MM.1S (cell line): ENCODE data around the gene LTN1.
A peak's percentile ranks its signal among the peaks of the same experiment; 100 is the strongest.

ENCODE experiments used
- DNase-seq: peaks from one replicate; pipeline ENCODE4 v3.0.0-alpha.2; 2015
- H2AFZ ChIP-seq: fragments of 300-600 bp; sonication (generic); 2 replicates; pipeline ENCODE4 v1.6.0; 2016; ENCODE audit warnings: antibody characterized with exemption, low read length
- H3F3A ChIP-seq: fragments of 300-600 bp; sonication (generic); 2 replicates; pipeline ENCODE4 v1.6.1; 2016; ENCODE audit warnings: mild to moderate bottlenecking, antibody characterized with exemption, low read length, moderate library complexity, mixed read lengths; ENCODE audit not compliant: insufficient read depth
- H3K27ac ChIP-seq: fragments of 300-600 bp; sonication (generic); 2 replicates; pipeline ENCODE4 v1.5.1; 2016; ENCODE audit warnings: mild to moderate bottlenecking, low read length
- H3K27me3 ChIP-seq: fragments of 300-600 bp; sonication (generic); replicated peaks from 2 replicates; pipeline ENCODE4 v1.6.0; 2016; ENCODE audit warnings: low read length; ENCODE audit not compliant: insufficient read depth
- H3K36me3 ChIP-seq: fragments of 300-600 bp; sonication (generic); replicated peaks from 2 replicates; pipeline ENCODE4 v1.6.1; 2016; ENCODE audit warnings: mild to moderate bottlenecking, low read length, mixed read lengths; ENCODE audit not compliant: insufficient read depth
- H3K4me1 ChIP-seq: fragments of 300-600 bp; sonication (generic); 2 replicates; pipeline ENCODE4 v1.6.1; 2016; ENCODE audit warnings: low read length, mixed read lengths
- H3K4me2 ChIP-seq: fragments of 300-600 bp; sonication (generic); 2 replicates; pipeline ENCODE4 v1.6.0; 2016; ENCODE audit warnings: low read depth, low read length
- H3K4me3 ChIP-seq: fragments of 300-600 bp; sonication (generic); 2 replicates; pipeline ENCODE4 v1.5.1; 2016; ENCODE audit warnings: low read length, mixed read lengths
- H3K79me2 ChIP-seq: fragments of 300-600 bp; sonication (generic); 2 replicates; pipeline ENCODE4 v1.6.1; 2016; ENCODE audit warnings: mixed run types, low read length, mixed read lengths
- H3K9ac ChIP-seq: fragments of 300-600 bp; sonication (generic); 2 replicates; pipeline ENCODE4 v1.6.1; 2016; ENCODE audit warnings: low read length, mixed read lengths
- H3K9me2 ChIP-seq: fragments of 300-600 bp; sonication (generic); replicated peaks from 2 replicates; pipeline ENCODE4 v1.6.1; 2016; ENCODE audit warnings: mild to moderate bottlenecking, low read length, mixed read lengths; ENCODE audit not compliant: insufficient read depth
- H3K9me3 ChIP-seq: fragments of 300-600 bp; sonication (generic); replicated peaks from 2 replicates; pipeline ENCODE4 v1.6.1; 2016; ENCODE audit warnings: mild to moderate bottlenecking, low read length, mixed read lengths; ENCODE audit not compliant: insufficient read depth
- H4K20me1 ChIP-seq: fragments of 300-600 bp; sonication (generic); 2 replicates; pipeline ENCODE4 v1.6.1; 2016; ENCODE audit warnings: mild to moderate bottlenecking, low read length, moderate library complexity, mixed read lengths; ENCODE audit not compliant: insufficient read depth
- CTCF ChIP-seq: fragments of 300-600 bp; sonication (generic); IDR thresholded peaks from 2 replicates; pipeline ENCODE4 v1.5.1; 2016; ENCODE audit warnings: antibody characterized with exemption, low read length, mixed read lengths
- EZH2 ChIP-seq: fragments of 300-600 bp; sonication (generic); optimal IDR thresholded peaks from 2 replicates; pipeline ENCODE3; 2017; ENCODE audit warnings: low read depth, mild to moderate bottlenecking, antibody characterized with exemption, low read length, mixed read lengths
- EZH2phosphoT487 ChIP-seq: fragments of 300-600 bp; sonication (generic); IDR thresholded peaks from 2 replicates; pipeline ENCODE4 v1.6.1; 2018; ENCODE audit warnings: antibody characterized with exemption, low read length

Gene LTN1

DNA sequence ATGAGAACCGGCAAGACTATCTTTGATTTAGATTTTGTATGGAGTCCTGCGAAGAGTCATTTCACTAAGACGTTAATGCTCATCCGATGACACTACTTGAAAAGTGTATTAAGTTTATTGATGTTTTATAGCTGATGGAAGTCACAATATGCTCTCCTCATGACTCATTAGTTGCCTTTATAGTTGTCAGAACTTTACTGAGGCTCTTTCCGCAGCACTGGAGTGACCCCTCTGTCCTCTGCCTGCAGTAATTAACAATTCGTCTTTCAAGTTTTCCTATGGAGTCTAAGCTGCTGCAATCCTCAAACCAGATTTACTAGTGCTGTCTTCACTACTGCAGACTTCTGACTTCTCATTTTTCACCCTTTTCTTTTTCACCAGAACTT lies 32.6 kb upstream of the LTN1 start:
- peak overlapping the region; percentile 88 for H3K4me2 ChIP-seq
- H2AFZ ChIP-seq, result peak overlapping the region; percentile 82
- peak overlapping the region; percentile 90; the same call in 1 of the 2 replicates for H3K27ac ChIP-seq
- DNase-seq, result no peak
- H3F3A ChIP-seq, result no peaks in the 10 kb centered on the region
- peak overlapping the region; percentile 95 for H3K9ac ChIP-seq
- H3K4me1 ChIP-seq, result peaks cover 6% of the 10 kb centered on the region; the same call in 1 of the 2 replicates
- no peak for TF ChIP-seq EZH2phosphoT487
- no peak for TF ChIP-seq EZH2
- TF ChIP-seq CTCF, result no peak
- no peaks in the 10 kb centered on the region for H3K9me3 ChIP-seq
- peak overlapping the region; percentile 89 for H3K4me3 ChIP-seq
- no peaks in the 10 kb centered on the region; the same call in 1 of the 2 replicates for H3K36me3 ChIP-seq
- H3K9me2 ChIP-seq, result no peaks in the 10 kb centered on the region
- H4K20me1 ChIP-seq, result no peaks in the 10 kb centered on the region; the same call in 1 of the 2 replicates
- peaks cover 51% of the 10 kb centered on the region for H3K79me2 ChIP-seq
- no peaks in the 10 kb centered on the region for H3K27me3 ChIP-seq

DNA sequence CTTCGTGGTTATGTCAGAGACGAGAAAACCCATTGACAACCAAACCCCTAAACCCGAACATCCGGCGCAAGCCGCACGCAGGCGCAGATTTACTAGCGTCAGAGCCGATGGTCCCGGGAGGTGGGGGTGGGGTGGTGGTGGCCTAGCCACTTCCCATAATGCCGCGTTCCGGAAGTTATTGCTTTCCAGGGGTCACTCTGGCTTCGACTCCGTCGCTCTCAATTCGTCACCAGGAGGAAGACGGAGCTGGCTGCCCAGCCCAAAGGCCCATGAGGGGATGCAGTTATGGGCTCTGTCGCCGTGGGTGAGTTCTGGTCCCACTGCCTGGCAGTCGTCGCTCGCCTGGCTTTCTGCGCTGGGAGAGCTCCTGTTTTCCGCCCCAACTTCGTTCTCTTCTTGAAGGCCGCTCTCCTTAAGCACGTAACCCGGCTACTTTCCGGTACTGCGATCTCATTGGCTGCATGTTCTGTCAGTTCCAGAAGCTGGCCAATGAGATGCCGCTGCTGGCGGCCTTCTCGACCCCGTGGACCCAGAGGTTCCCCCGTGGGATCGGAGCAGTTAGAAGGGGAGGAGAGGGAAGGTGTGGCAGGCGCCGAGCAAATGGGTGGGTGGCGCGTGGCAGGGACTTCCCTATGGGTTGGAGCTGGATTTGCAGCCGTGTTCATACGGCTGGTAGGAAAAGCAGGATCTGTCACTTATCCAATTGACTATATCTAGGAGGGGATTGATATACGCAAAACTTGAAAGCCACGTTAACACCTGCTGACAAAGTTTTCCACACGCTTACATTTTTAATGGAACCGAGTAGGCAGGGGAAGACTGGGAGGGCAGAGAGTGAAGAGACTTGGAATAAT lies 32.0 kb upstream of the LTN1 start, which contains the start of gene USP16:
TSS of gene USP16 (plus strand) at position 195 of the 854 bp plus-strand sequence. CDS start 3,246 bp downstream, outside the sequence.
- peak within 1 kb of the TSS; percentile 95 for H2AFZ ChIP-seq
- no peaks in the 10 kb centered on the region for H3K27me3 ChIP-seq
- peak within 1 kb of the TSS; percentile 88 for H3K4me2 ChIP-seq
- peaks cover 6% of the 10 kb centered on the region; the same call in 1 of the 2 replicates for H3K4me1 ChIP-seq
- no peaks in the 10 kb centered on the region for H3K9me2 ChIP-seq
- H3K27ac ChIP-seq, result peak within 1 kb of the TSS; percentile 90
- no peak for TF ChIP-seq EZH2phosphoT487
- TF ChIP-seq EZH2, result no peak
- no peak for TF ChIP-seq CTCF
- no peaks in the 10 kb centered on the region for H3F3A ChIP-seq
- no peaks in the 10 kb centered on the region for H3K9me3 ChIP-seq
- H3K79me2 ChIP-seq, result peaks cover 48% of the 10 kb centered on the region
- no peaks in the 10 kb centered on the region; the same call in 1 of the 2 replicates for H4K20me1 ChIP-seq
- peak; percentile 96 for DNase-seq
- H3K9ac ChIP-seq, result peak within 1 kb of the TSS; percentile 95
- peak within 1 kb of the TSS; percentile 89 for H3K4me3 ChIP-seq
- no peaks in the 10 kb centered on the region; the same call in 1 of the 2 replicates for H3K36me3 ChIP-seq

DNA sequence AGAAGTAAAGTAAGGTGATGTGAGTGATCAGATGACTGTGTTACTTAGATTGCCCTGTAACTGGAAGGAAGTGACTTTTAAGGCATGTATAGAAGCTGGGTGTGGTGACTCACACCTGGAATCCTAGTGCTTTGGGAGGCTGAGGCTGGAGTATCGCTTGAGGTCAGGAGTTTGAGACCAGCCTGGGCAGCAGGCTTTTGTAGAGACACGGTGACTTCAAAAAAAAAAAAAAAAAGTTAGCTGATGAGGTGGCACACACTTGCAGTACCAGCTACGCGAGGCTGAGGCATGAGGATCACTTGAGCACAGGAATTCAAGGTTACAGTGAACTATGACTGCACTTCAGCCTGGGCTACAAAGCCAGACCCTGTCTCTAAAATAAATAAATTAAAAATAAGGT lies 29.5 kb upstream of the LTN1 start:
- Histone ChIP-seq H3K27me3 (no peaks in the 10 kb centered on the region), H3K9me3 (no peaks in the 10 kb centered on the region), H3K27ac (no peak overlapping the region), H3K4me1 (peaks cover 6% of the 10 kb centered on the region; the same call in 1 of the 2 replicates), H3K9ac (no peak overlapping the region), H3K36me3 (no peaks in the 10 kb centered on the region), H3K79me2 (peaks cover 38% of the 10 kb centered on the region), H3K9me2 (no peaks in the 10 kb centered on the region), H3K4me2 (no peak overlapping the region), H4K20me1 (no peaks in the 10 kb centered on the region; the same call in 1 of the 2 replicates), H3F3A (no peaks in the 10 kb centered on the region), H2AFZ (no peak overlapping the region), H3K4me3 (no peak overlapping the region)
- no peak for DNase-seq
- TF ChIP-seq CTCF, result no peak
- no peak for TF ChIP-seq EZH2
- no peak for TF ChIP-seq EZH2phosphoT487
